ENCODE results near the gene CNTNAP2. TPM values are rescaled to one million over a fixed set of nuclear protein-coding genes. Genes with fewer than 3 reads are reported as not detected.

CNTNAP2 gene
- total and polyA plus RNA-seq, 2 of the 4 experiments (the other 2 are of a cell fraction): not detected

DNA sequence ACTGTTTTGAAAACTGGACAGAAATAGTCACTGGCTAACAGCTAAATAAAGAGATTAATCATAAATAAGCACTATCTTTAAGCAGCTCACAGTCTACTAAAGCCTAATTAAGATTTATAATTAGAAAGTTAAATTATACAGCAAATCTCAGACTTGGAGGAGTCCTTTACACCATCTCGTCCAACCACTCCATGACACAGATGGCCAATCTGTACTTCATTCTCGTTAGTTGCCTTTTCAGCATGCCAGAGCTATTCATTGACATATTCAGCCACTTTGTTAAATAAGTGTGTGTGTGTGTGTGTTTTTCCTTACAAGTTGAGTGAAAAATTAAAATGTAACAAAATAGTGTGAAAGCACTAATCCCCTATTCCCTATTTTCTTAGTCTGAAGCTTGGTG, 1066.7 kb downstream of the CNTNAP2 start:
- ChIA-PET POLR2A (ENCODE audit: unreplicated experiment) (no interaction called here), CTCF (no interaction called here)
- no peak for TF ChIP-seq POLR2A (IDR thresholded peaks at IDR 0.05; ENCODE audit: low read depth, low read length)
- TF ChIP-seq CHD1 (IDR thresholded peaks at IDR 0.05; ENCODE audit: low read depth, low read length): no peak
- TF ChIP-seq NFE2L2 (IDR thresholded peaks at IDR 0.05; ENCODE audit: low read depth, low read length): no peak
- TF ChIP-seq SMC3 (IDR thresholded peaks at IDR 0.05; ENCODE audit: low read depth, low read length): no peak
- no peak for TF ChIP-seq USF2 (IDR thresholded peaks at IDR 0.05; ENCODE audit: low read depth, low read length)
- no peak for TF ChIP-seq RFX5 (IDR thresholded peaks at IDR 0.05; ENCODE audit: low read depth, low read length)
- no peak for TF ChIP-seq MAZ (IDR thresholded peaks at IDR 0.05; ENCODE audit: borderline replicate concordance, low read depth, low read length)
- no peak for TF ChIP-seq RAD21 (IDR thresholded peaks at IDR 0.05; ENCODE audit: low read length)
- no peak for TF ChIP-seq CTCF (conservative IDR thresholded peaks at IDR 0.05; ENCODE audit: low read depth, low read length)
- TF ChIP-seq FOS (IDR thresholded peaks at IDR 0.05; ENCODE audit: low read depth, low read length): no peak
- TF ChIP-seq MXI1 (IDR thresholded peaks at IDR 0.05; ENCODE audit: borderline replicate concordance, low read depth, low read length): no peak
- H2AFZ ChIP-seq (replicated peaks; ENCODE audit: low read length, poor library complexity): no peak overlapping the region
- ATAC-seq (ENCODE audit: low read depth): no peak
- H3K56ac ChIP-seq (ENCODE audit: extremely low read depth, insufficient read depth, low read length): no peak overlapping the region
- H3K27me3 ChIP-seq (ENCODE audit: control insufficient read depth, insufficient read depth, low read length): no peaks in the 10 kb centered on the region
- intact Hi-C loops (cut with micrococcal nuclease): no loop called here
- H2BK20ac ChIP-seq (ENCODE audit: low read depth, low read length): no peak overlapping the region
- H2BK120ac ChIP-seq (ENCODE audit: low read depth, low read length): no peak overlapping the region
- H3K36me3 ChIP-seq (ENCODE audit: control insufficient read depth, insufficient read depth, low read length): no peaks in the 10 kb centered on the region
- H3K4me1 ChIP-seq (ENCODE audit: control insufficient read depth, insufficient read depth, low read length): no peaks in the 10 kb centered on the region
- H4K5ac ChIP-seq (ENCODE audit: low read depth, low read length): no peak overlapping the region
- no peak overlapping the region for H2AK5ac ChIP-seq (ENCODE audit: low read depth, low read length)
- no peak overlapping the region for H3K4me3 ChIP-seq (ENCODE audit: insufficient read depth, low read depth, low read length)
- H3K14ac ChIP-seq (replicated peaks; ENCODE audit: low read depth, low read length): no peak overlapping the region
- no peak overlapping the region for H3K23ac ChIP-seq (ENCODE audit: low read depth, low read length)
- no peaks in the 10 kb centered on the region for H4K20me1 ChIP-seq (ENCODE audit: insufficient read depth, low read length)
- no peak overlapping the region for H3K4me2 ChIP-seq (ENCODE audit: low read depth, low read length)
- no peak overlapping the region for H3K27ac ChIP-seq (ENCODE audit: insufficient read depth, low read length)
- peaks cover 7% of the 10 kb centered on the region for H3K9me3 ChIP-seq (ENCODE audit: control insufficient read depth, insufficient read depth, low read length)
- H3K79me1 ChIP-seq (ENCODE audit: low read depth in 1 of 2, low read length in 2 of 2): no peaks in the 10 kb centered on the region
- in situ Hi-C loops (cut with MboI; ENCODE audit: low sequenced_read_pairs): no loop called here
- no peak overlapping the region for H3K18ac ChIP-seq (ENCODE audit: low read depth, low read length)
- H3K9me1 ChIP-seq (ENCODE audit: insufficient read depth, low read length): no peaks in the 10 kb centered on the region
- no peak for DNase-seq
- dilution Hi-C loops (cut with HindIII; ENCODE audit: low sequenced_read_pairs, unreplicated experiment): no loop called here
- no peak overlapping the region for H2BK5ac ChIP-seq (ENCODE audit: low read depth, low read length, poor library complexity, severe bottlenecking)
- H2AK9ac ChIP-seq (replicated peaks; ENCODE audit: low read depth, low read length, poor library complexity): no peak overlapping the region
- WGBS, 2 experiments (ENCODE audit: extremely low coverage in 2 of 2, insufficient read length in 1 of 2): no CpG with 5 or more reads among the region's 2 CpGs
- H2BK15ac ChIP-seq (ENCODE audit: low read depth, low read length): no peak overlapping the region
- no peak overlapping the region for H4K91ac ChIP-seq (ENCODE audit: insufficient read depth, low read depth, low read length)
- H4K8ac ChIP-seq (ENCODE audit: low read depth in 2 of 2, low read length in 2 of 2): no peak overlapping the region
- no TSS peak for BruUV-seq (replicated peaks)
- H3K4ac ChIP-seq (ENCODE audit: low read depth, low read length): no peak overlapping the region
- no peak overlapping the region for H3K9ac ChIP-seq (ENCODE audit: low read depth, low read length)
